DOHH2 (cell line): ENCODE measurements around the gene DPT.

Source experiments
- CTCF ChIP-seq: fragments of 200-600 bp; sonication (generic); IDR thresholded peaks from one replicate; pipeline ENCODE4 v1.5.1; 2014; ENCODE audit warnings: antibody characterized with exemption, mild to moderate bottlenecking, low read depth, low read length; ENCODE audit not compliant: poor library complexity, severe bottlenecking
- EZH2phosphoT487 ChIP-seq: fragments of 200-600 bp; sonication (generic); IDR thresholded peaks from 2 replicates; pipeline ENCODE4 v1.6.1; 2017; ENCODE audit warnings: borderline replicate concordance, mild to moderate bottlenecking, antibody characterized with exemption, low read length, moderate library complexity, mixed read lengths

GRCh38 chr1:168654198-168654915 lies 74.6 kb downstream of the DPT start:
- no peak for TF ChIP-seq CTCF
- no peak for TF ChIP-seq EZH2phosphoT487
